Measurements from ENCODE around the gene CDH26. TPM values are rescaled to one million over a fixed set of nuclear protein-coding genes. Genes with fewer than 3 reads are reported as not detected.

The CDH26 gene
- total and polyA plus RNA-seq, 9 of the 15 experiments (the other 6 are each of a cell fraction or from before 2014, with no cell fraction given), result 0.07 to 0.13 (median 0.10) TPM; not detected in 4

- TF ChIP-seq ZNF277 (CRISPR knock-in tag; IDR thresholded peaks at IDR 0.05; ENCODE audit: borderline replicate concordance) (no peak), U2AF1 (optimal IDR thresholded peaks at IDR 0.05; ENCODE audit: low read depth, low read length) (no peak), ZNF232 (CRISPR knock-in tag; IDR thresholded peaks at IDR 0.05) (no peak), ZBTB9 (CRISPR knock-in tag; IDR thresholded peaks at IDR 0.05) (peak; percentile 58; the same call in 1 of the 2 replicates), MTA2 (IDR thresholded peaks at IDR 0.05; ENCODE audit: low read depth) (no peak), ZNF217 (CRISPR knock-in tag; IDR thresholded peaks at IDR 0.05) (no peak), MTA1 (IDR thresholded peaks at IDR 0.05; ENCODE audit: borderline replicate concordance) (no peak), PHB (CRISPR knock-in tag; IDR thresholded peaks at IDR 0.05) (no peak), USF2 (CRISPR knock-in tag; IDR thresholded peaks at IDR 0.05) (peak; percentile 86), TEAD2 (tag; IDR thresholded peaks at IDR 0.05) (no peak), CREM (IDR thresholded peaks at IDR 0.05; ENCODE audit: low read depth) (peak; percentile 73), HNRNPK (IDR thresholded peaks at IDR 0.05; ENCODE audit: low read depth, low read length, poor library complexity, severe bottlenecking) (no peak), FOXA1 (IDR thresholded peaks at IDR 0.05; ENCODE audit: borderline replicate concordance) (no peak), NFIX (CRISPR knock-in tag; IDR thresholded peaks at IDR 0.05; ENCODE audit: low read depth) (no peak), ZNF239 (CRISPR knock-in tag; IDR thresholded peaks at IDR 0.05) (no peak), RB1 (IDR thresholded peaks at IDR 0.05; ENCODE audit: low read depth) (peak; percentile 55), ZNF143 (CRISPR knock-in tag; IDR thresholded peaks at IDR 0.05) (peak; percentile 74)
These were observed 17.9 kb upstream of the CDH26 start, which contains the start of the genes FAM217B and PPP1R3D (continued) for GRCh38 chr20:59940129-59940955.
